Left colon (tissue), 2 donors: ENCODE results near the gene PITPNC1. TPM values are rescaled to one million over a fixed set of nuclear protein-coding genes. Genes with fewer than 3 reads are reported as not detected.

Source experiments
- ATAC-seq: fragments of 200-7000 bp; cut with Tn5 transposase; one replicate; pipeline ENCODE4 v1.9.1; 2020; ENCODE audit warnings: mild to moderate bottlenecking, moderate library complexity
- DNase-seq, 2 donors: peaks; one replicate each; pipeline ENCODE4 v3.0.0-alpha.2; 2020
- intact Hi-C, 2 donors: fragments of 100-400 bp; cut with DNase I in 1 of 2; cut with micrococcal nuclease in 1 of 2; formaldehyde crosslinking; loops; one replicate each; pipeline versions ENCODE4 v1.11.2 to v1.14.0; 2022; cut with DNase I, micrococcal nuclease
- total RNA-seq, 2 donors: library from RNA; stranded (reverse); fragmentation: NEBNext Ultra II Directional; extraction: Animal tissue kit (Norgen Biotek cat#: 25700); gene quantifications; one replicate each; pipeline ENCODE4 v1.2.1, GENCODE V29; 2021
- donor health status: DM: no; HTN: no; CAD: no.
- donor health status: DM: yes; HTN: yes; CAD: no.

The PITPNC1 gene
- total RNA-seq, 2 donors from 2014 or later = 13.7 to 15.6 TPM

GRCh38 chr17:67442787-67443624, 65.9 kb downstream of the PITPNC1 start:
- DNase-seq (no peak), ATAC-seq (no peak)
- intact Hi-C loops = no loop called here

- ATAC-seq = no peak
- DNase-seq = no peak
- intact Hi-C loops = no loop called here
Measured at GRCh38 chr17:67443931-67444595, 67.0 kb downstream of the PITPNC1 start.

GRCh38 chr17:67448449-67448848, 71.4 kb downstream of the PITPNC1 start:
- DNase-seq = no peak

GRCh38 chr17:67449065-67449464, 72.0 kb downstream of the PITPNC1 start:
- intact Hi-C loops = no loop called here
- DNase-seq (no peak), ATAC-seq (no peak)

More at GRCh38 chr17:67448449-67448848, 71.4 kb downstream of the PITPNC1 start:
- intact Hi-C loops = no loop called here
- no peak for ATAC-seq

- no peak for DNase-seq
Measured at GRCh38 chr17:67449845-67450755, 73.0 kb downstream of the PITPNC1 start.

GRCh38 chr17:67452681-67453554, 75.8 kb downstream of the PITPNC1 start:
- ATAC-seq = no peak
- DNase-seq = no peak
- intact Hi-C loops = no loop called here

More at GRCh38 chr17:67449845-67450755, 73.0 kb downstream of the PITPNC1 start:
- intact Hi-C loops = no loop called here
- no peak for ATAC-seq

GRCh38 chr17:67456103-67456502, 79.0 kb downstream of the PITPNC1 start:
- DNase-seq (no peak), ATAC-seq (no peak)
- intact Hi-C loops = no loop called here

GRCh38 chr17:67456889-67457288, 79.8 kb downstream of the PITPNC1 start:
- ATAC-seq (no peak), DNase-seq (no peak)
- intact Hi-C loops = no loop called here

- no peak for DNase-seq
- no peak for ATAC-seq
- intact Hi-C loops = no loop called here
Measured at GRCh38 chr17:67458203-67458602, 81.1 kb downstream of the PITPNC1 start.

- intact Hi-C loops = no loop called here
- DNase-seq (no peak), ATAC-seq (no peak)
Measured at GRCh38 chr17:67459985-67460384, 82.9 kb downstream of the PITPNC1 start.

GRCh38 chr17:67461228-67461780, 84.2 kb downstream of the PITPNC1 start:
- intact Hi-C loops = no loop called here
- ATAC-seq = no peak
- no peak for DNase-seq

- intact Hi-C loops = no loop called here
- DNase-seq (no peak), ATAC-seq (peak; percentile 75)
Measured at GRCh38 chr17:67461876-67462275, 84.8 kb downstream of the PITPNC1 start.

GRCh38 chr17:67466251-67466796, 89.2 kb downstream of the PITPNC1 start:
- no peak for ATAC-seq
- intact Hi-C loops = no loop called here
- DNase-seq = no peak

- no peak for DNase-seq
- intact Hi-C loops = no loop called here
- ATAC-seq = no peak
Measured at GRCh38 chr17:67467500-67468455, 90.7 kb downstream of the PITPNC1 start.

GRCh38 chr17:67469208-67469980, 92.3 kb downstream of the PITPNC1 start:
- DNase-seq (no peak), ATAC-seq (no peak)
- intact Hi-C loops = no loop called here

GRCh38 chr17:67470163-67470562, 93.1 kb downstream of the PITPNC1 start:
- no peak for DNase-seq
- intact Hi-C loops = loop anchor here in 1 of 2 donors (5.0 kb wide), 1 partner anchor 93 kb away; the partner anchor contains the start of gene PITPNC1
- no peak for ATAC-seq
